IMR-90 (cell line): ENCODE measurements around the gene THADA. TPM values are rescaled to one million over a fixed set of nuclear protein-coding genes. Genes with fewer than 3 reads are reported as not detected.

Experiments used
- ATAC-seq: fragments of 200-7000 bp; cut with Tn5 transposase; 2 replicates; pipeline ENCODE4 v1.9.1; 2020; ENCODE audit warnings: low read depth, mild to moderate bottlenecking, moderate library complexity
- BruUV-seq: library from RNA; stranded (reverse); fragments of 400-500 nt; replicated peaks from 2 replicates; lab custom pipeline; 2021; lab: Mats Ljungman, UMichigan
- CTCF ChIA-PET: fragments of 300-600 bp; formaldehyde crosslinking; extraction: SDS; loops from one replicate; lab custom pipeline; 2021; ENCODE audit warnings: antibody characterized with exemption; lab: Yijun Ruan, JAX
- POLR2A ChIA-PET: fragments of 300-600 bp; sonication (Branson Sonifier 250); formaldehyde crosslinking; loops from one replicate; lab custom pipeline; 2022; ENCODE audit warnings: antibody characterized with exemption; ENCODE audit not compliant: unreplicated experiment; lab: Charles Lee
- DNase-seq: peaks from one replicate; pipeline ENCODE4 v3.0.0; 2013
- H2AFZ ChIP-seq: replicated peaks from 2 replicates; pipeline ENCODE3; 2013; ENCODE audit warnings: low read length, mild to moderate bottlenecking; ENCODE audit not compliant: poor library complexity
- H2AK5ac ChIP-seq: 2 replicates; pipeline ENCODE4 v1.6.1; 2013; ENCODE audit warnings: low read depth, low read length, inconsistent platforms
- H2AK9ac ChIP-seq: replicated peaks from 2 replicates; pipeline ENCODE3; 2013; ENCODE audit warnings: mild to moderate bottlenecking, low read depth, low read length, moderate library complexity; ENCODE audit not compliant: poor library complexity
- H2BK120ac ChIP-seq: 2 replicates; pipeline ENCODE4 v1.6.1; 2013; ENCODE audit warnings: low read depth, low read length, inconsistent platforms
- H2BK15ac ChIP-seq: 3 replicates; pipeline ENCODE4 v1.6.1; 2013; ENCODE audit warnings: low read depth, low read length, inconsistent platforms
- H2BK20ac ChIP-seq: 2 replicates; pipeline ENCODE4 v1.6.1; 2013; ENCODE audit warnings: low read depth, mild to moderate bottlenecking, inconsistent platforms, low read length, moderate library complexity
- H2BK5ac ChIP-seq: 2 replicates; pipeline ENCODE4 v1.6.1; 2013; ENCODE audit warnings: mild to moderate bottlenecking, low read depth, low read length, inconsistent platforms; ENCODE audit not compliant: poor library complexity, severe bottlenecking
- H3K14ac ChIP-seq: replicated peaks from 2 replicates; pipeline ENCODE4 v1.6.1; 2013; ENCODE audit warnings: low read depth, low read length, inconsistent platforms
- H3K18ac ChIP-seq: 2 replicates; pipeline ENCODE4 v1.6.1; 2013; ENCODE audit warnings: low read depth, low read length, control low read depth
- H3K23ac ChIP-seq: 2 replicates; pipeline ENCODE4 v1.6.1; 2013; ENCODE audit warnings: low read depth, low read length, inconsistent platforms
- H3K27ac ChIP-seq: 2 replicates; pipeline ENCODE4 v1.5.1; 2013; ENCODE audit warnings: mild to moderate bottlenecking, control low read depth, low read length; ENCODE audit not compliant: insufficient read depth
- H3K27me3 ChIP-seq: 2 replicates; pipeline ENCODE4 v1.6.1; 2013; ENCODE audit warnings: low read length; ENCODE audit not compliant: control insufficient read depth, insufficient read depth
- H3K36me3 ChIP-seq: 2 replicates; pipeline ENCODE4 v1.6.1; 2013; ENCODE audit warnings: low read length, mixed read lengths; ENCODE audit not compliant: control insufficient read depth, insufficient read depth
- H3K4ac ChIP-seq: 2 replicates; pipeline ENCODE4 v1.6.1; 2013; ENCODE audit warnings: low read depth, low read length, inconsistent platforms
- H3K4me1 ChIP-seq: 2 replicates; pipeline ENCODE4 v1.6.1; 2013; ENCODE audit warnings: low read length, mixed read lengths; ENCODE audit not compliant: control insufficient read depth, insufficient read depth
- H3K4me2 ChIP-seq: 2 replicates; pipeline ENCODE4 v1.6.1; 2013; ENCODE audit warnings: low read depth, mild to moderate bottlenecking, control low read depth, low read length, moderate library complexity
- H3K4me3 ChIP-seq: 2 replicates; pipeline ENCODE4 v1.5.1; 2013; ENCODE audit warnings: low read depth, mild to moderate bottlenecking, control low read depth, low read length, moderate library complexity; ENCODE audit not compliant: insufficient read depth
- H3K56ac ChIP-seq: 2 replicates; pipeline ENCODE4 v1.6.1; 2013; ENCODE audit warnings: low read length, inconsistent platforms; ENCODE audit not compliant: insufficient read depth; ENCODE audit errors: extremely low read depth
- H3K79me1 ChIP-seq, 2 experiments: 2 replicates each; pipeline ENCODE4 v1.6.1; 2013; ENCODE audit warnings: low read length in 2 of 2, inconsistent platforms in 1 of 2, low read depth in 1 of 2
- H3K9ac ChIP-seq: 2 replicates; pipeline ENCODE4 v1.6.1; 2013; ENCODE audit warnings: low read depth, low read length, control low read depth
- H3K9me1 ChIP-seq: 2 replicates; pipeline ENCODE4 v1.6.1; 2013; ENCODE audit warnings: low read length, inconsistent platforms; ENCODE audit not compliant: insufficient read depth
- H3K9me3 ChIP-seq: 2 replicates; pipeline ENCODE4 v1.6.1; 2013; ENCODE audit warnings: low read length; ENCODE audit not compliant: control insufficient read depth, insufficient read depth
- H4K20me1 ChIP-seq: 2 replicates; pipeline ENCODE4 v1.6.1; 2013; ENCODE audit warnings: low read length, inconsistent platforms; ENCODE audit not compliant: insufficient read depth
- H4K5ac ChIP-seq: 2 replicates; pipeline ENCODE4 v1.6.1; 2013; ENCODE audit warnings: mild to moderate bottlenecking, low read depth, low read length, control low read depth
- H4K8ac ChIP-seq, 2 experiments: 2 replicates each; pipeline ENCODE4 v1.6.1; 2013; ENCODE audit warnings: low read depth in 2 of 2, low read length in 2 of 2, control low read depth in 1 of 2, inconsistent platforms in 1 of 2
- H4K91ac ChIP-seq: 2 replicates; pipeline ENCODE4 v1.6.1; 2013; ENCODE audit warnings: low read depth, low read length, inconsistent platforms; ENCODE audit not compliant: insufficient read depth
- BHLHE40 ChIP-seq: fragments of 150-350 bp; IDR thresholded peaks from 2 replicates; pipeline ENCODE4 v1.6.1; 2016; ENCODE audit warnings: mild to moderate bottlenecking, low read depth, low read length
- CEBPB ChIP-seq: IDR thresholded peaks from 2 replicates; pipeline ENCODE4 v1.6.1; 2012; ENCODE audit warnings: low read depth, low read length, improper control_type of control experiment
- CHD1 ChIP-seq: IDR thresholded peaks from 2 replicates; pipeline ENCODE4 v1.6.1; 2012; ENCODE audit warnings: low read depth, low read length, improper control_type of control experiment
- ELK1 ChIP-seq: fragments of 150-350 bp; IDR thresholded peaks from 2 replicates; pipeline ENCODE4 v1.6.1; 2016; ENCODE audit warnings: low read depth, mild to moderate bottlenecking, low read length, moderate library complexity, borderline replicate concordance
- FOS ChIP-seq: fragments of 150-350 bp; IDR thresholded peaks from 2 replicates; pipeline ENCODE4 v1.6.1; 2016; ENCODE audit warnings: low read depth, low read length
- MAFK ChIP-seq: IDR thresholded peaks from 2 replicates; pipeline ENCODE4 v1.6.1; 2012; ENCODE audit warnings: low read depth, low read length, improper control_type of control experiment
- MAZ ChIP-seq: IDR thresholded peaks from 2 replicates; pipeline ENCODE4 v1.6.1; 2012; ENCODE audit warnings: low read depth, mild to moderate bottlenecking, low read length, improper control_type of control experiment, moderate library complexity, borderline replicate concordance
- MXI1 ChIP-seq: IDR thresholded peaks from 2 replicates; pipeline ENCODE4 v1.6.1; 2012; ENCODE audit warnings: low read depth, mild to moderate bottlenecking, low read length, moderate library complexity, borderline replicate concordance
- NFE2L2 ChIP-seq: fragments of 150-350 bp; IDR thresholded peaks from 2 replicates; pipeline ENCODE4 v1.6.1; 2016; ENCODE audit warnings: low read depth, mild to moderate bottlenecking, low read length
- POLR2A ChIP-seq: IDR thresholded peaks from 2 replicates; pipeline ENCODE4 v1.6.1; 2012; ENCODE audit warnings: mild to moderate bottlenecking, low read depth, low read length
- RAD21 ChIP-seq: IDR thresholded peaks from 2 replicates; pipeline ENCODE4 v1.6.1; 2012; ENCODE audit warnings: low read length, improper control_type of control experiment
- RCOR1 ChIP-seq: IDR thresholded peaks from 2 replicates; pipeline ENCODE4 v1.6.1; 2012; ENCODE audit warnings: mild to moderate bottlenecking, low read length, improper control_type of control experiment; ENCODE audit not compliant: insufficient replicate concordance
- RFX5 ChIP-seq: IDR thresholded peaks from 2 replicates; pipeline ENCODE4 v1.8.0; 2012; ENCODE audit warnings: low read depth, mild to moderate bottlenecking, low read length, moderate library complexity
- SMC3 ChIP-seq: fragments of 150-350 bp; IDR thresholded peaks from 2 replicates; pipeline ENCODE4 v1.6.1; 2016; ENCODE audit warnings: low read depth, mild to moderate bottlenecking, antibody characterized with exemption, low read length, moderate library complexity
- WGBS, 2 experiments: methylation state at CpG; one replicate each; pipeline versions ENCODE4 v1.1.5 to v1.1.7; 2013; ENCODE audit warnings: missing lambda C conversion rate in 2 of 2; ENCODE audit not compliant: insufficient read length in 1 of 2; ENCODE audit errors: extremely low coverage in 2 of 2; 5-methylcytosine and 5-hydroxymethylcytosine counted together
- dilution Hi-C: fragments of 300-500 bp; cut with HindIII; formaldehyde crosslinking; loops from one replicate; pipeline ENCODE4 v1.14.3; 2018; ENCODE audit warnings: low sequenced_read_pairs; ENCODE audit not compliant: unreplicated experiment
- in situ Hi-C: fragments of 300-500 bp; cut with MboI; formaldehyde crosslinking; loops from 3 replicates; pipeline ENCODE4 v1.14.3; 2019; ENCODE audit warnings: low sequenced_read_pairs, inconsistent platforms, mixed read lengths
- intact Hi-C: fragments of 100-400 bp; cut with micrococcal nuclease; formaldehyde crosslinking; loops from 2 replicates; pipeline ENCODE4 v1.10.0; 2022
- polyA plus RNA-seq, 3 experiments: library from polyadenylated mRNA; depleted of rRNA; stranded (reverse); fragments of >200 nt; gene quantifications; 2 replicates each; pipeline ENCODE4 v1.2.3, GENCODE V29; 2012; ENCODE audit warnings: low replicate concordance in 1 of 3
- total RNA-seq: library from RNA; depleted of rRNA; stranded (reverse); fragments of >200 nt; gene quantifications from 2 replicates; pipeline ENCODE4 v1.2.3, GENCODE V29; 2012
- TF ChIP-seq, protein P1 (sequence below): fragments of 150-350 bp; IDR thresholded peaks from 2 replicates; pipeline ENCODE4 v1.6.1; 2017; ENCODE audit warnings: mild to moderate bottlenecking, antibody characterized with exemption, low read length, low read depth
- TF ChIP-seq, protein P2 (sequence below): conservative IDR thresholded peaks from 2 replicates; pipeline ENCODE4 v1.5.1; 2012; ENCODE audit warnings: mild to moderate bottlenecking, low read depth, low read length, improper control_type of control experiment

THADA gene
- total and polyA plus RNA-seq, 2 of the 4 experiments (the other 2 are of a cell fraction) = 10.5 to 21.3 TPM

GRCh38 chr2:43569921-43570320 lies 25.9 kb downstream of the THADA start:
- ChIA-PET POLR2A (no interaction called here), CTCF (no interaction called here)
- no CpG with 5 or more reads among the region's 3 CpGs for WGBS, 2 experiments
- Histone ChIP-seq H4K91ac (no peak overlapping the region), H3K56ac (no peak overlapping the region), H2BK120ac (no peak overlapping the region), H4K20me1 (no peaks in the 10 kb centered on the region), H3K9me3 (no peaks in the 10 kb centered on the region), H4K5ac (no peak overlapping the region), H3K23ac (no peak overlapping the region), H2BK15ac (no peak overlapping the region), H3K9me1 (no peaks in the 10 kb centered on the region), H3K27me3 (no peaks in the 10 kb centered on the region), H3K4me1 (no peaks in the 10 kb centered on the region), H3K4ac (no peak overlapping the region), H4K8ac (no peak overlapping the region), H3K4me3 (no peak overlapping the region), H2BK5ac (no peak overlapping the region), H2AK5ac (no peak overlapping the region), H2BK20ac (no peak overlapping the region), H3K36me3 (peaks cover 16% of the 10 kb centered on the region), H3K4me2 (no peak overlapping the region), H3K18ac (no peak overlapping the region), H3K79me1 (no peaks in the 10 kb centered on the region), H3K14ac (no peak overlapping the region), H3K27ac (no peak overlapping the region), H3K9ac (no peak overlapping the region), H2AFZ (no peak overlapping the region), H2AK9ac (no peak overlapping the region)
- no peak for DNase-seq
- intact Hi-C loops (no loop called here), dilution Hi-C loops (no loop called here), in situ Hi-C loops (loop anchor here (25.0 kb wide), 1 partner anchor 733 kb away; no protein-coding TSS in a partner anchor)
- no peak for ATAC-seq
- no TSS peak for BruUV-seq
- TF ChIP-seq, protein P1, sequence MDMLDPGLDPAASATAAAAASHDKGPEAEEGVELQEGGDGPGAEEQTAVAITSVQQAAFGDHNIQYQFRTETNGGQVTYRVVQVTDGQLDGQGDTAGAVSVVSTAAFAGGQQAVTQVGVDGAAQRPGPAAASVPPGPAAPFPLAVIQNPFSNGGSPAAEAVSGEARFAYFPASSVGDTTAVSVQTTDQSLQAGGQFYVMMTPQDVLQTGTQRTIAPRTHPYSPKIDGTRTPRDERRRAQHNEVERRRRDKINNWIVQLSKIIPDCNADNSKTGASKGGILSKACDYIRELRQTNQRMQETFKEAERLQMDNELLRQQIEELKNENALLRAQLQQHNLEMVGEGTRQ = no peak
- no peak for TF ChIP-seq MXI1
- TF ChIP-seq FOS = no peak
- no peak for TF ChIP-seq POLR2A
- no peak for TF ChIP-seq RFX5
- TF ChIP-seq CHD1 = no peak
- TF ChIP-seq, protein P2, sequence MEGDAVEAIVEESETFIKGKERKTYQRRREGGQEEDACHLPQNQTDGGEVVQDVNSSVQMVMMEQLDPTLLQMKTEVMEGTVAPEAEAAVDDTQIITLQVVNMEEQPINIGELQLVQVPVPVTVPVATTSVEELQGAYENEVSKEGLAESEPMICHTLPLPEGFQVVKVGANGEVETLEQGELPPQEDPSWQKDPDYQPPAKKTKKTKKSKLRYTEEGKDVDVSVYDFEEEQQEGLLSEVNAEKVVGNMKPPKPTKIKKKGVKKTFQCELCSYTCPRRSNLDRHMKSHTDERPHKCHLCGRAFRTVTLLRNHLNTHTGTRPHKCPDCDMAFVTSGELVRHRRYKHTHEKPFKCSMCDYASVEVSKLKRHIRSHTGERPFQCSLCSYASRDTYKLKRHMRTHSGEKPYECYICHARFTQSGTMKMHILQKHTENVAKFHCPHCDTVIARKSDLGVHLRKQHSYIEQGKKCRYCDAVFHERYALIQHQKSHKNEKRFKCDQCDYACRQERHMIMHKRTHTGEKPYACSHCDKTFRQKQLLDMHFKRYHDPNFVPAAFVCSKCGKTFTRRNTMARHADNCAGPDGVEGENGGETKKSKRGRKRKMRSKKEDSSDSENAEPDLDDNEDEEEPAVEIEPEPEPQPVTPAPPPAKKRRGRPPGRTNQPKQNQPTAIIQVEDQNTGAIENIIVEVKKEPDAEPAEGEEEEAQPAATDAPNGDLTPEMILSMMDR = no peak
- no peak for TF ChIP-seq ELK1
- TF ChIP-seq NFE2L2 = no peak
- no peak for TF ChIP-seq MAFK
- no peak for TF ChIP-seq BHLHE40
- no peak for TF ChIP-seq SMC3
- no peak for TF ChIP-seq RCOR1
- no peak for TF ChIP-seq RAD21
- TF ChIP-seq MAZ = no peak
- TF ChIP-seq CEBPB = no peak
